HCT116 (cell line): ENCODE results near the gene CACNA1F. TPM values are rescaled to one million over a fixed set of nuclear protein-coding genes. Genes with fewer than 3 reads are reported as not detected.

ENCODE experiments used
- ATAC-seq: fragments of 200-7000 bp; cut with Tn5 transposase; 2 replicates; pipeline ENCODE4 v1.9.1; 2020; ENCODE audit warnings: mild to moderate bottlenecking, moderate library complexity
- BruUV-seq: library from RNA; stranded (reverse); fragments of 400-500 nt; replicated peaks from 2 replicates; lab custom pipeline; 2021; lab: Mats Ljungman, UMichigan
- CTCF ChIA-PET: fragments of 300-600 bp; sonication (Branson Sonifier 250); formaldehyde crosslinking; loops from one replicate; lab custom pipeline; 2021; ENCODE audit warnings: antibody characterized with exemption; lab: Charles Lee
- POLR2A ChIA-PET: fragments of 300-600, 350-600 bp; sonication (Branson Sonifier 250); formaldehyde crosslinking; loops from one replicate; lab custom pipeline; 2021; ENCODE audit warnings: antibody characterized with exemption; lab: Charles Lee
- RAD21 ChIA-PET, 2 experiments: fragments of 300-600 bp; sonication (Branson Sonifier 250); formaldehyde crosslinking; loops; one replicate each; lab custom pipeline; 2023; ENCODE audit warnings: low total read pairs in 2 of 2; ENCODE audit not compliant: uncharacterized antibody in 2 of 2, unreplicated experiment in 2 of 2, low non-redundant PET in 1 of 2; lab: Charles Lee
- DNase-seq: peaks from one replicate; pipeline ENCODE4 v3.0.0-alpha.2; 2010; ENCODE audit warnings: low read depth, low spot score
- H2AFZ ChIP-seq: fragments of 200-600 bp; shearing (Covaris generic), sonication (generic); 2 replicates; pipeline ENCODE4 v1.6.1; 2017; ENCODE audit warnings: low read depth, mixed run types, mixed read lengths, antibody characterized with exemption, low read length; ENCODE audit not compliant: poor library complexity, severe bottlenecking
- H3K27ac ChIP-seq: 2 replicates; pipeline ENCODE4 v1.5.1; 2012; ENCODE audit warnings: low read depth, low read length
- H3K27me3 ChIP-seq: fragments of 200-600 bp; sonication (generic); 2 replicates; pipeline ENCODE4 v1.6.1; 2016; ENCODE audit warnings: mixed run types, low read length, mixed read lengths; ENCODE audit not compliant: insufficient read depth
- H3K36me3 ChIP-seq, 2 experiments: fragments of 200-500 bp in 1 of 2; fragments of 200-600 bp in 1 of 2; sonication (Bioruptor generic) in 1 of 2; sonication (generic) in 1 of 2; 2 replicates each; pipeline versions ENCODE4 v1.5.1 to v1.6.1; 2014 to 2016; ENCODE audit warnings: low read length in 2 of 2, inconsistent platforms in 1 of 2, mixed read lengths in 1 of 2, mixed run types in 1 of 2; ENCODE audit not compliant: insufficient read depth in 2 of 2, control insufficient read depth in 1 of 2
- H3K4me1 ChIP-seq, 2 experiments: fragments of 200-600 bp in 1 of 2; sonication (generic) in 1 of 2; 2 replicates each; pipeline versions ENCODE4 v1.5.1 to v1.6.1; 2012 to 2017; ENCODE audit warnings: low read length in 2 of 2, inconsistent platforms in 1 of 2, mild to moderate bottlenecking in 1 of 2, mixed read lengths in 1 of 2, mixed run types in 1 of 2, moderate library complexity in 1 of 2; ENCODE audit not compliant: insufficient read depth in 2 of 2, control insufficient read depth in 1 of 2
- H3K4me2 ChIP-seq: fragments of 200-600 bp; sonication (generic); 2 replicates; pipeline ENCODE4 v1.6.1; 2017; ENCODE audit warnings: mixed run types, low read length, mixed read lengths
- H3K4me3 ChIP-seq, 2 experiments: fragments of 200-600 bp in 1 of 2; sonication (generic) in 1 of 2; replicated peaks in 1 of 2; 2 replicates each; pipeline ENCODE4 v1.5.1; 2011 to 2016; ENCODE audit warnings: low read length in 2 of 2, control low read depth in 1 of 2, low read depth in 1 of 2, mild to moderate bottlenecking in 1 of 2, mixed read lengths in 1 of 2, mixed run types in 1 of 2
- H3K79me2 ChIP-seq: fragments of 200-600 bp; sonication (generic); 2 replicates; pipeline ENCODE4 v1.6.1; 2017; ENCODE audit warnings: mild to moderate bottlenecking, mixed run types, low read length, moderate library complexity, mixed read lengths; ENCODE audit not compliant: insufficient read depth
- H3K9ac ChIP-seq: fragments of 200-600 bp; sonication (generic); 2 replicates; pipeline ENCODE4 v1.6.1; 2016; ENCODE audit warnings: low read length, mixed read lengths
- H3K9me2 ChIP-seq: fragments of 200-600 bp; sonication (generic), shearing (Covaris generic); 2 replicates; pipeline ENCODE4 v1.6.1; 2017; ENCODE audit warnings: mixed run types, mild to moderate bottlenecking, moderate library complexity; ENCODE audit not compliant: insufficient read depth
- H3K9me3 ChIP-seq, 2 experiments: fragments of 200-500 bp in 1 of 2; fragments of 200-600 bp in 1 of 2; sonication (Bioruptor generic) in 1 of 2; sonication (generic) in 1 of 2; 2 replicates each; pipeline ENCODE4 v1.6.1; 2014 to 2017; ENCODE audit warnings: low read length in 2 of 2, mixed read lengths in 2 of 2, inconsistent platforms in 1 of 2, low read depth in 1 of 2, mild to moderate bottlenecking in 1 of 2, mixed run types in 1 of 2, moderate library complexity in 1 of 2; ENCODE audit not compliant: control insufficient read depth in 1 of 2, insufficient read depth in 1 of 2
- H4K20me1 ChIP-seq: fragments of 200-600 bp; sonication (generic), shearing (Covaris generic); 2 replicates; pipeline ENCODE4 v1.6.1; 2017; ENCODE audit warnings: mixed run types, mild to moderate bottlenecking, moderate library complexity; ENCODE audit not compliant: insufficient read depth
- CBX3 ChIP-seq: IDR thresholded peaks from 2 replicates; pipeline ENCODE4 v1.6.1; 2012; ENCODE audit warnings: low read depth
- CEBPB ChIP-seq: IDR thresholded peaks from 2 replicates; pipeline ENCODE4 v1.6.1; 2012; ENCODE audit warnings: low read depth
- CTCF ChIP-seq, 3 experiments: fragments of 200-600 bp in 1 of 3; sonication (generic) in 1 of 3; IDR thresholded peaks in 2 of 3; conservative IDR thresholded peaks in 1 of 3; 2 replicates each; pipeline ENCODE4 v1.5.1; 2012 to 2017; ENCODE audit warnings: low read depth in 2 of 3, low read length in 2 of 3, antibody characterized with exemption in 1 of 3, borderline replicate concordance in 1 of 3, control low read depth in 1 of 3, mild to moderate bottlenecking in 1 of 3, mixed read lengths in 1 of 3, mixed run types in 1 of 3, moderate library complexity in 1 of 3; ENCODE audit not compliant: insufficient read depth in 1 of 3
- ELF1 ChIP-seq: IDR thresholded peaks from 2 replicates; pipeline ENCODE4 v1.6.1; 2012; ENCODE audit warnings: low read depth, borderline replicate concordance
- EZH2phosphoT487 ChIP-seq: fragments of 200-600 bp; IDR thresholded peaks from 2 replicates; pipeline ENCODE4 v1.6.1; 2018; ENCODE audit warnings: antibody characterized with exemption, borderline replicate concordance
- FOSL1 ChIP-seq: IDR thresholded peaks from 2 replicates; pipeline ENCODE4 v1.6.1; 2012; ENCODE audit warnings: low read depth
- JUND ChIP-seq: IDR thresholded peaks from 2 replicates; pipeline ENCODE4 v1.6.1; 2012
- POLR2A ChIP-seq: IDR thresholded peaks from 2 replicates; pipeline ENCODE4 v1.7.0; 2011; ENCODE audit warnings: borderline replicate concordance; ENCODE audit not compliant: insufficient read depth, insufficient read length; ENCODE audit errors: extremely low read depth
- POLR2AphosphoS5 ChIP-seq: IDR thresholded peaks from 2 replicates; pipeline ENCODE4 v1.6.1; 2011; ENCODE audit warnings: mild to moderate bottlenecking, low read depth, low read length, moderate library complexity
- RAD21 ChIP-seq: IDR thresholded peaks from 2 replicates; pipeline ENCODE4 v1.6.1; 2012; ENCODE audit warnings: low read depth, mild to moderate bottlenecking
- SIN3A ChIP-seq: IDR thresholded peaks from 2 replicates; pipeline ENCODE4 v1.6.1; 2012; ENCODE audit warnings: low read depth
- SP1 ChIP-seq: IDR thresholded peaks from 2 replicates; pipeline ENCODE4 v1.6.1; 2012; ENCODE audit warnings: low read depth
- SRF ChIP-seq: IDR thresholded peaks from 2 replicates; pipeline ENCODE4 v1.6.1; 2012; ENCODE audit warnings: low read depth
- YY1 ChIP-seq: IDR thresholded peaks from 2 replicates; pipeline ENCODE4 v1.6.1; 2011; ENCODE audit warnings: low read length, low read depth, moderate library complexity, mild to moderate bottlenecking; ENCODE audit not compliant: insufficient replicate concordance; ENCODE audit errors: extremely low read depth
- ZFX ChIP-seq: fragments of 450-650 bp; IDR thresholded peaks from 2 replicates; pipeline ENCODE4 v1.6.1; 2017
- ZNF274 ChIP-seq: fragments of 200-500 bp; sonication (Bioruptor generic); IDR thresholded peaks from 2 replicates; pipeline ENCODE4 v1.6.1; 2014; ENCODE audit warnings: mild to moderate bottlenecking, low read depth, low read length, inconsistent platforms
- intact Hi-C: fragments of 100-400 bp; cut with micrococcal nuclease; formaldehyde crosslinking; loops from 2 replicates; pipeline ENCODE4 v1.10.0; 2022
- total RNA-seq: library from RNA; stranded (reverse); gene quantifications from one replicate; pipeline ENCODE4 v1.2.1, GENCODE V29; 2021; ENCODE audit not compliant: unreplicated experiment
- TF ChIP-seq, protein P1 (sequence below): IDR thresholded peaks from 2 replicates; pipeline ENCODE4 v1.6.1; 2012
- TF ChIP-seq, protein P2 (sequence below): IDR thresholded peaks from 2 replicates; pipeline ENCODE4 v1.6.1; 2011; ENCODE audit warnings: mild to moderate bottlenecking, low read length, moderate library complexity; ENCODE audit not compliant: insufficient replicate concordance; ENCODE audit errors: extremely low read depth

The CACNA1F gene
- total RNA-seq, 1 experiment from 2014 or later: not detected

- TF ChIP-seq SIN3A (no peak), SP1 (no peak)
Measured at GRCh38 chrX:49249071-49249470, 15.9 kb upstream of the CACNA1F start (continued).

GRCh38 chrX:49247916-49248811 is 15.0 kb upstream of the CACNA1F start:
- ATAC-seq (no peak), DNase-seq (no peak)
- no peak overlapping the region for H3K9ac ChIP-seq
- H3K4me3 ChIP-seq: no peak overlapping the region
- no TSS peak for BruUV-seq
- H4K20me1 ChIP-seq: no peaks in the 10 kb centered on the region
- H3K4me1 ChIP-seq: no peaks in the 10 kb centered on the region
- H3K9me3 ChIP-seq: no peaks in the 10 kb centered on the region
- H3K27ac ChIP-seq: no peak overlapping the region
- intact Hi-C loops: no loop called here
- H3K4me2 ChIP-seq: no peak overlapping the region
- ChIA-PET POLR2A (no interaction called here), CTCF (no interaction called here), RAD21 (no interaction called here)
- no peak overlapping the region for H2AFZ ChIP-seq
- no peaks in the 10 kb centered on the region for H3K9me2 ChIP-seq
- H3K79me2 ChIP-seq: no peaks in the 10 kb centered on the region
- H3K27me3 ChIP-seq: no peaks in the 10 kb centered on the region
- no peaks in the 10 kb centered on the region for H3K36me3 ChIP-seq
- TF ChIP-seq ZNF274: no peak
- TF ChIP-seq SP1: no peak
- TF ChIP-seq POLR2A: no peak
- no peak for TF ChIP-seq ZFX
- TF ChIP-seq, protein P1, sequence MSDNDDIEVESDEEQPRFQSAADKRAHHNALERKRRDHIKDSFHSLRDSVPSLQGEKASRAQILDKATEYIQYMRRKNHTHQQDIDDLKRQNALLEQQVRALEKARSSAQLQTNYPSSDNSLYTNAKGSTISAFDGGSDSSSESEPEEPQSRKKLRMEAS: no peak
- TF ChIP-seq EZH2phosphoT487: no peak
- no peak for TF ChIP-seq ELF1
- TF ChIP-seq POLR2AphosphoS5: no peak
- TF ChIP-seq, protein P2, sequence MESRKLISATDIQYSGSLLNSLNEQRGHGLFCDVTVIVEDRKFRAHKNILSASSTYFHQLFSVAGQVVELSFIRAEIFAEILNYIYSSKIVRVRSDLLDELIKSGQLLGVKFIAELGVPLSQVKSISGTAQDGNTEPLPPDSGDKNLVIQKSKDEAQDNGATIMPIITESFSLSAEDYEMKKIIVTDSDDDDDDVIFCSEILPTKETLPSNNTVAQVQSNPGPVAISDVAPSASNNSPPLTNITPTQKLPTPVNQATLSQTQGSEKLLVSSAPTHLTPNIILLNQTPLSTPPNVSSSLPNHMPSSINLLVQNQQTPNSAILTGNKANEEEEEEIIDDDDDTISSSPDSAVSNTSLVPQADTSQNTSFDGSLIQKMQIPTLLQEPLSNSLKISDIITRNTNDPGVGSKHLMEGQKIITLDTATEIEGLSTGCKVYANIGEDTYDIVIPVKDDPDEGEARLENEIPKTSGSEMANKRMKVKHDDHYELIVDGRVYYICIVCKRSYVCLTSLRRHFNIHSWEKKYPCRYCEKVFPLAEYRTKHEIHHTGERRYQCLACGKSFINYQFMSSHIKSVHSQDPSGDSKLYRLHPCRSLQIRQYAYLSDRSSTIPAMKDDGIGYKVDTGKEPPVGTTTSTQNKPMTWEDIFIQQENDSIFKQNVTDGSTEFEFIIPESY: no peak
- no peak for TF ChIP-seq CBX3
- no peak for TF ChIP-seq JUND
- no peak for TF ChIP-seq CTCF (IDR thresholded peaks at IDR 0.05 in 2 of 3, conservative IDR thresholded peaks at IDR 0.05 in 1 of 3; ENCODE audit: borderline replicate concordance in 1 of 3, insufficient read depth in 1 of 3, low read depth in 2 of 3, low read length in 2 of 3)
- TF ChIP-seq RAD21: no peak
- no peak for TF ChIP-seq YY1
- TF ChIP-seq SRF: no peak
- TF ChIP-seq CEBPB: no peak
- TF ChIP-seq FOSL1: no peak
